Uterus (tissue), 2 donors: ENCODE measurements around the gene ZFR.

ENCODE experiments used
- CTCF ChIP-seq, 4 experiments: fragments of 200-600 bp in 2 of 4; fragments of 450-650 bp in 2 of 4; sonication (generic) in 2 of 4; IDR thresholded peaks; one replicate each; pipeline ENCODE4 v1.5.1; 2016 to 2019; ENCODE audit warnings: antibody characterized with exemption in 4 of 4, mild to moderate bottlenecking in 2 of 4, moderate library complexity in 1 of 4
- POLR2A ChIP-seq, 2 donors: fragments of 450-650 bp; IDR thresholded peaks; one replicate each; pipeline ENCODE4 v1.6.1; 2016; ENCODE audit warnings: antibody characterized with exemption in 2 of 2, mild to moderate bottlenecking in 1 of 2, moderate library complexity in 1 of 2

DNA sequence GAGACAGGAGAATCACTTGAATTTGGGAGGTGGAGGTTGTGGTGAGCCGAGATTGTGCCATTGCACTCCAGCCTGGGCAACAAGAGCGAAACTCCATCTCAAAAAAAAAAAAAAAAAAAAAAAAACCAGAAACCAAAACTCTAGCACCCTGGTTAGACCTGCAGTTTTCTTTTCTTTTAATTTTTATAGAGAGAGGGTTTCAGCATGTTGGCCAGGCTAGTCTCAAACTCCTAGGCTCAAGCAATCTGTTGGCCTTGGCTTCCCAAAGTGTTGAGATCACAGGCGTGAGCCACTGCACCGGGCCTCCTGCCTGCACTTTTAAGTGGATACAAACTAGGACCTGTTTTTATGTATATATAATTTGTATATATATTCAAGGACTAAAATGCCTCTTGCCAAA, 118.9 kb downstream of the ZFR start:
- TF ChIP-seq CTCF (IDR thresholded peaks at IDR 0.05) (no peak), POLR2A (IDR thresholded peaks at IDR 0.05) (no peak)
